IPS-18a (cell line): ENCODE measurements around the gene FHIP2A.
"Not testable (repeated sequence)": the region's sequence is repeated elsewhere in the genome, so short reads cannot be mapped to it uniquely, and the experiment has no call there.

Experiments
- H3K27ac ChIP-seq: one replicate; pipeline ENCODE4 v1.5.1; 2013; ENCODE audit warnings: low read length
- H3K27me3 ChIP-seq: one replicate; pipeline ENCODE4 v1.6.1; 2013; ENCODE audit warnings: mild to moderate bottlenecking, low read length; ENCODE audit not compliant: control insufficient read depth, insufficient read depth
- H3K36me3 ChIP-seq: one replicate; pipeline ENCODE4 v1.6.1; 2013; ENCODE audit warnings: low read depth, low read length; ENCODE audit not compliant: control insufficient read depth
- H3K4me1 ChIP-seq: one replicate; pipeline ENCODE4 v1.6.1; 2013; ENCODE audit warnings: low read depth, low read length; ENCODE audit not compliant: control insufficient read depth
- H3K4me3 ChIP-seq: one replicate; pipeline ENCODE4 v1.5.1; 2013; ENCODE audit warnings: low read length
- H3K9ac ChIP-seq: one replicate; pipeline ENCODE4 v1.6.1; 2013; ENCODE audit warnings: mild to moderate bottlenecking, low read length, moderate library complexity
- H3K9me3 ChIP-seq: one replicate; pipeline ENCODE4 v1.6.1; 2013; ENCODE audit warnings: low read depth, low read length; ENCODE audit not compliant: control insufficient read depth

Gene FHIP2A

GRCh38 chr10:114787131-114787530 lies 34.4 kb upstream of the FHIP2A start:
- not testable (repeated sequence) for H3K4me3 ChIP-seq, H3K4me1 ChIP-seq, H3K36me3 ChIP-seq, H3K9ac ChIP-seq, H3K27ac ChIP-seq, H3K9me3 ChIP-seq, H3K27me3 ChIP-seq

GRCh38 chr10:114791768-114792167 lies 29.8 kb upstream of the FHIP2A start:
- Histone ChIP-seq H3K27ac (no peak overlapping the region), H3K4me1 (no peaks in the 10 kb centered on the region), H3K9ac (no peak overlapping the region), H3K9me3 (no peaks in the 10 kb centered on the region), H3K4me3 (no peak overlapping the region), H3K36me3 (no peaks in the 10 kb centered on the region), H3K27me3 (no peaks in the 10 kb centered on the region)

- Histone ChIP-seq H3K9me3 (no peaks in the 10 kb centered on the region), H3K4me1 (no peaks in the 10 kb centered on the region), H3K27me3 (no peaks in the 10 kb centered on the region), H3K27ac (no peak overlapping the region), H3K4me3 (no peak overlapping the region), H3K36me3 (no peaks in the 10 kb centered on the region), H3K9ac (no peak overlapping the region)
Observed at GRCh38 chr10:114795039-114795438, 26.5 kb upstream of the FHIP2A start.

- H3K4me1 ChIP-seq: no peaks in the 10 kb centered on the region
- no peaks in the 10 kb centered on the region for H3K9me3 ChIP-seq
- H3K36me3 ChIP-seq: no peaks in the 10 kb centered on the region
- no peak overlapping the region for H3K4me3 ChIP-seq
- no peaks in the 10 kb centered on the region for H3K27me3 ChIP-seq
- H3K27ac ChIP-seq: no peak overlapping the region
- H3K9ac ChIP-seq: no peak overlapping the region
Observed at GRCh38 chr10:114800361-114800760, 21.2 kb upstream of the FHIP2A start.

GRCh38 chr10:114801411-114801813 lies 20.2 kb upstream of the FHIP2A start:
- Histone ChIP-seq H3K36me3 (no peaks in the 10 kb centered on the region), H3K27me3 (no peaks in the 10 kb centered on the region), H3K9ac (no peak overlapping the region), H3K9me3 (no peaks in the 10 kb centered on the region), H3K4me3 (no peak overlapping the region), H3K27ac (no peak overlapping the region), H3K4me1 (no peaks in the 10 kb centered on the region)

- Histone ChIP-seq H3K9me3 (no peaks in the 10 kb centered on the region), H3K27me3 (no peaks in the 10 kb centered on the region), H3K4me1 (no peaks in the 10 kb centered on the region), H3K36me3 (no peaks in the 10 kb centered on the region), H3K9ac (no peak overlapping the region), H3K27ac (no peak overlapping the region), H3K4me3 (no peak overlapping the region)
Observed at GRCh38 chr10:114802177-114802576, 19.4 kb upstream of the FHIP2A start.

GRCh38 chr10:114806562-114807391 lies 14.8 kb upstream of the FHIP2A start:
- H3K27me3 ChIP-seq: no peaks in the 10 kb centered on the region
- H3K27ac ChIP-seq: no peak overlapping the region
- H3K4me1 ChIP-seq: no peaks in the 10 kb centered on the region
- H3K4me3 ChIP-seq: no peak overlapping the region
- H3K36me3 ChIP-seq: no peaks in the 10 kb centered on the region
- no peak overlapping the region for H3K9ac ChIP-seq
- H3K9me3 ChIP-seq: no peaks in the 10 kb centered on the region

GRCh38 chr10:114808982-114809381 lies 12.6 kb upstream of the FHIP2A start:
- Histone ChIP-seq H3K27ac (no peak overlapping the region), H3K36me3 (no peaks in the 10 kb centered on the region), H3K9ac (no peak overlapping the region), H3K4me3 (no peak overlapping the region), H3K27me3 (no peaks in the 10 kb centered on the region), H3K9me3 (no peaks in the 10 kb centered on the region), H3K4me1 (no peaks in the 10 kb centered on the region)

- Histone ChIP-seq H3K4me1 (no peaks in the 10 kb centered on the region), H3K4me3 (no peak overlapping the region), H3K36me3 (no peaks in the 10 kb centered on the region), H3K9ac (no peak overlapping the region), H3K27me3 (no peaks in the 10 kb centered on the region), H3K27ac (no peak overlapping the region), H3K9me3 (no peaks in the 10 kb centered on the region)
Observed at GRCh38 chr10:114810926-114811325, 10.7 kb upstream of the FHIP2A start.

GRCh38 chr10:114811862-114812261 lies 9.7 kb upstream of the FHIP2A start:
- Histone ChIP-seq H3K4me1 (no peaks in the 10 kb centered on the region), H3K36me3 (no peaks in the 10 kb centered on the region), H3K9me3 (no peaks in the 10 kb centered on the region), H3K9ac (no peak overlapping the region), H3K27ac (no peak overlapping the region), H3K4me3 (no peak overlapping the region), H3K27me3 (no peaks in the 10 kb centered on the region)

GRCh38 chr10:114815791-114816190 lies 5.8 kb upstream of the FHIP2A start:
- no peaks in the 10 kb centered on the region for H3K9me3 ChIP-seq
- no peaks in the 10 kb centered on the region for H3K4me1 ChIP-seq
- no peaks in the 10 kb centered on the region for H3K36me3 ChIP-seq
- no peak overlapping the region for H3K4me3 ChIP-seq
- H3K27me3 ChIP-seq: no peaks in the 10 kb centered on the region
- H3K27ac ChIP-seq: no peak overlapping the region
- no peak overlapping the region for H3K9ac ChIP-seq

- Histone ChIP-seq H3K36me3 (no peaks in the 10 kb centered on the region), H3K4me1 (no peaks in the 10 kb centered on the region), H3K27ac (no peak overlapping the region), H3K27me3 (no peaks in the 10 kb centered on the region), H3K9ac (no peak overlapping the region), H3K4me3 (no peak overlapping the region), H3K9me3 (no peaks in the 10 kb centered on the region)
Observed at GRCh38 chr10:114816308-114816707, 5.3 kb upstream of the FHIP2A start.
